GM12892 (cell line): Measurements from ENCODE around the gene MESD.

Experiments
- DNase-seq: peaks from one replicate; pipeline ENCODE4 v3.0.0; 2011; ENCODE audit not compliant: insufficient read length
- FAIRE-seq: peaks from 2 replicates; lab custom pipeline; 2011; peaks lifted over from hg19 to GRCh38; lab: Jason Lieb, UNC
- POLR2A ChIP-seq: IDR thresholded peaks from 2 replicates; pipeline ENCODE4 v1.6.1; 2011; ENCODE audit warnings: low read depth, low read length, control low read depth
- POLR2AphosphoS5 ChIP-seq: IDR thresholded peaks from 2 replicates; pipeline ENCODE4 v1.6.1; 2011; ENCODE audit warnings: low read depth, low read length, control low read depth
- TAF1 ChIP-seq: IDR thresholded peaks from 2 replicates; pipeline ENCODE4 v1.6.1; 2011; ENCODE audit warnings: low read depth, mild to moderate bottlenecking, control low read depth, low read length, borderline replicate concordance

The MESD gene

GRCh38 chr15:81026836-81027599 is 37.4 kb upstream of the MESD start:
- TF ChIP-seq TAF1 (no peak), POLR2AphosphoS5 (no peak), POLR2A (no peak)
- DNase-seq (no peak), FAIRE-seq (no peak)

DNA sequence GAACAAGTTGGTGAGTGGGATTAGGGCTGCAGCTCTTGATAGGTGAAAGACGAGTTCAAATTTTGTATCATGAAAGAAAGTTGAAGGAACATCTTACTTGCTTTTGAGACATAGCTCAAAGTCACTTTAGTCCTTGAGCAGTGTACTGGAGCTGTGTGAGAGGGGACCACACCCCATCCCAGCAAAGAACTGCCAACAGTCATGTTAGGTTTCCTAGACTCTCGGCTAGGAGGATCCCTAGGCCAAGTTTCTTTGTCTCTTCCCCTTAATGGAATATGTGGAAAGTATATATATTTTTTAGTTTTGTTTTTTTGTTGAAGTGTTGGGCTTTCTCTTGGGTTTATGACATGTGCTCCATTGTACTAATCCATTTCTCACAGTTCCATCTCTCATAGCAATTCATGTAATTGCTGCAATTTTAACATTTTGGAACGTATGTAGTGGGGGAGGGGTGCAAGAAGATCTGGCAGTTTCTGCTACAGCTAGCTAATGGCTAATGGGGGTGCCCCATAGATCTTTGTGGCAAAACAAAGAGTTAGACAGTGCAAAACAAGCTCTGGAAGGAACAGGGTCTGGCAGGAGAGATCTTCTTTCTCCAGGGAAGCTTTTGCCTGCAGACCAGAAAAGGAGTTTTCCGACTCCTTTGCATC is 36.2 kb upstream of the MESD start:
- FAIRE-seq, result no peak
- TF ChIP-seq POLR2A (no peak), POLR2AphosphoS5 (no peak), TAF1 (no peak)
- DNase-seq, result no peak

GRCh38 chr15:81024936-81025335 is 35.3 kb upstream of the MESD start:
- no peak for FAIRE-seq
- no peak for DNase-seq
- TF ChIP-seq POLR2AphosphoS5 (no peak), TAF1 (no peak), POLR2A (no peak)

DNA sequence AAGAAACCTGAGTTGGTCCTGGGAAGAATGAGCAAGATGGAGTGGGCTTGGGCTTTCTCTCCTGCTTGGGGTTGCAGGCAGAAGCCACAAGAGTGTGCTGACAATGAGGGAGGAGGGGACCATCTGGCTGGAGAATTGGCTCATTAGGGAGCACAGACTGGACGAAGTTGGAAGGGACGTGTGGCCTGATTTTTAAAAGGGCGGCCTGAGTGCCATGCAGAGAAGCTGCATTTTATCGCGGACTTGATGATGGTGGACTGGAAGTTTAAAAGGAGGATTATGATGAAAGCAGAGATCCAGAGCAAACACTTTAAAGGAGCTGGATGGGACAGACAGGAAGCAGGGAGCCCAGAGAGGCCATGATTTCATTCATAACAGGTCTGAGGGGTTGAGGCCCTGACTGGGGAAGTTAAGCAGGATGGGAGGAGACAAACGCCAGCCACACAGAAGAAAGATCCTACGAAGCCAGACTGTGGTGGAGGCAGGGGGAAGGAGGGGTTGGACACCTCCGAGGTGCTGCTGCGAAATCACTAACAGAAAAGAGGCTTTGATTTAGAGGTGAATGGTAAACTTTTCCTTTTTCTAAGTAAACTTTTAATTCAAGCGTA is 34.8 kb upstream of the MESD start:
- DNase-seq, result no peak
- peak; percentile 67 for FAIRE-seq
- TF ChIP-seq POLR2A (no peak), POLR2AphosphoS5 (no peak), TAF1 (no peak)

- DNase-seq (peak; percentile 29), FAIRE-seq (peak; percentile 93)
- TF ChIP-seq POLR2AphosphoS5 (no peak; the same call in 1 of the 2 replicates), POLR2A (peak; percentile 52; the same call in 1 of the 2 replicates)
Observed at GRCh38 chr15:81023483-81024264, 34.1 kb upstream of the MESD start.

- TF ChIP-seq POLR2A, result no peak
- DNase-seq (no peak), FAIRE-seq (no peak)
Observed at GRCh38 chr15:81021321-81021720, 31.7 kb upstream of the MESD start.

GRCh38 chr15:81018197-81018596 is 28.6 kb upstream of the MESD start:
- no peak for DNase-seq
- no peak for TF ChIP-seq POLR2A
- TF ChIP-seq TAF1, result no peak
- no peak for TF ChIP-seq POLR2AphosphoS5
- no peak for FAIRE-seq

GRCh38 chr15:81016489-81017068 is 27.0 kb upstream of the MESD start:
- FAIRE-seq, result no peak
- TF ChIP-seq TAF1, result no peak
- no peak for TF ChIP-seq POLR2A
- no peak for TF ChIP-seq POLR2AphosphoS5
- DNase-seq, result no peak

DNA sequence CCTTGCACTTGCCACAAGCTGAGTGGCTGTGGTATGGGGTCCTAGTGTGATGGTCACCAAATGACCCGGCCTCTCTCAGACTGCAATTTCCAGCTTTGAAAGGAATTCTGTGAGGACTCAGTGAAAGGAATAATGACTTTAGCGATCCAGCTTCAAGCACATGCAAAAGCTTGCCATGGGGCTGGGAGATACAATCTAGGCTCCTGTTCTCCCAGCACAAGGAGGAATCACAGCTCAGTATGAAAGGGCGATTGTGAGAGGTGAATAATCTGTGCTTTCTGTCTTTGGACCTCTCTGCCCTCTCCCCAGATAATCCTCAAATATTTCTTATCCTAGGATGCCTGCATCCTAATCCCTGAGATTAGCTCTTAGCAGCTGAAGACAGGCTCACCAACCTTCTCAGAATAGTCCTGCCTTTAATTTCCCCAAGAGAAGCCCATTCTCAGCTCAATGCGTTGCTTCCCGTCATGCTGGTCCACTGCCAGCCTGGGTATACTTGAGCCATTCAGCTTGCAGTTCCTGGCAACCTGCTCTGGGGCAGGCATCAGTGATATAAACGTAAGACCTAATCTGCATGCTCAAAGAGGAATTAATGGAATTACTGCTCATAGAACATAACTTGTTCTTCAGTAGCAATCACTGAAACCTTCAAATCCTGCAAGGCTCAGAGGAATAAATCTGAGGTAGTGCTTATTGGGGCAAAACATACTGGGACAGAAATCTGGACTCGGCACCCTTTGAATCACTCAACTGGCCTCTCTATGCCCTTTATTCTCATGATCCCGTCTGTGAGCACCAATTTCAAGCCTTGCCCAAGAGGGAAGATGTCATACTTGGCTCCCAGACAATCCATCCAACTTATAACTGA is 26.2 kb upstream of the MESD start:
- FAIRE-seq (no peak), DNase-seq (no peak)
- TF ChIP-seq POLR2A (no peak), TAF1 (no peak), POLR2AphosphoS5 (no peak)

- FAIRE-seq (no peak), DNase-seq (no peak)
- TF ChIP-seq POLR2AphosphoS5 (no peak), POLR2A (no peak), TAF1 (no peak)
Observed at GRCh38 chr15:81014446-81015093, 25.0 kb upstream of the MESD start.
